Peyer's patch (tissue), 4 donors: ENCODE measurements around the gene MEPCE.

Experiments
- CTCF ChIP-seq, 6 experiments: fragments of 450-650 bp in 4 of 6; fragments of 200-600 bp in 2 of 6; sonication (generic) in 1 of 6; IDR thresholded peaks; one replicate each; pipeline ENCODE4 v1.5.1; 2017 to 2019; ENCODE audit warnings: antibody characterized with exemption in 6 of 6, mild to moderate bottlenecking in 3 of 6, moderate library complexity in 1 of 6
- POLR2A ChIP-seq, 2 donors: fragments of 450-650 bp; IDR thresholded peaks; one replicate each; pipeline ENCODE4 v1.5.1; 2017; ENCODE audit warnings: antibody characterized with exemption in 2 of 2, mild to moderate bottlenecking in 2 of 2, moderate library complexity in 2 of 2

GRCh38 chr7:100380196-100380595, 49.4 kb upstream of the MEPCE start:
- TF ChIP-seq CTCF (IDR thresholded peaks at IDR 0.05) (no peak), POLR2A (IDR thresholded peaks at IDR 0.05) (no peak)
